ENCODE data around the gene BEND7.
"Not testable (repeated sequence)": the region's sequence is repeated elsewhere in the genome, so short reads cannot be mapped to it uniquely, and the experiment has no call there.

Gene BEND7, protein sequence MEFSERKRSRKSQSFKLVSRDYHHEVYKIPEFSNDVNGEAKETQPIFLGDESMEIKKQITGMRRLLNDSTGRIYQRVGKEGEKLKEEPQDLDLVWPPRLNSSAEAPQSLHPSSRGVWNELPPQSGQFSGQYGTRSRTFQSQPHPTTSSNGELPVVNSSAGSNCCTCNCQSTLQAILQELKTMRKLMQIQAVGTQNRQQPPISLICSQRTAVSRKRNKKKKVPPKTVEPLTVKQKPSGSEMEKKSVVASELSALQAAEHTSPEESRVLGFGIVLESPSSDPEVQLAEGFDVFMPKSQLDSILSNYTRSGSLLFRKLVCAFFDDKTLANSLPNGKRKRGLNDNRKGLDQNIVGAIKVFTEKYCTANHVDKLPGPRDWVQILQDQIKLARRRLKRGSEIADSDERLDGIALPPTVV

DNA sequence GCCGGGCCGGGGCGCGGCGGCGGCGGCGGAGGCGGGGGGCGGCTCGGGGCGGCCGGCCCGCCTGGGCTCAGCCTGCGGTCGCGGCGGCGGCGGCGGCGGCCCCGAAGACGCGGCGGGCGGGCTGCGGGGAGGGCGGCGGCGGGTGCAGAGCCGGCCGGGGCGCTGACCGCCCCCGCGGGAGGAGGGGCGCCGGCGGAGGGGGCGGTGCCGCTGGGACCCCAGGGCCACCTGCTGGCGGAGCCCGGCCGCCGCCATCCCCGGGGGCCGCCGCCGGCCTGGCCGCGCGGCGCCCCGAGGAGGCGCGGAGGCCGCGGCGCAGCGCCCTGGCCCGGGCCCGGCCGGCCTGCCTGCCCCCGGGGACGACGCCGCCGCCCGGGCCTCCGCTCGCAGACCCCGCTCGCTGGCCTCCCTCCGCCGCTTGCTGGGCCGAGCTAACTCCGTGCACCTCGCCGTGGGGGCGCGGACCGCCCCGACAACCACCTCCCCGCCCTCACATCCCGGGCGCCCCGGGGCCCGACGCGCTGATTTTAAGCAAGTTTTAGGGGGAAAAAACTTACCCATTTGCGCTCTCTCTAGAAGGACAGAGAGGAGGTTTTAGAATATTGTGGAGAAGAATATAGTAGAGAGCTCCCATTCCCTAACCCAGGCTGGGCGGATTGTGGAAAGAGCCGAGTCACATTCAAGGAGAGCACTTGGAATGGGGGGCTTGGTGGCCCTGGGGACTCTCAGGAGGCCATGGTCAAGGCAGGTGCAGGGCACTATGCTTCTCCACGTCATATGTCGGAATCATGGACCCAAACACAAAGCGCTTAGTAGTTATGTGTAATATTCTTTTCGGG lies at the start of gene BEND7:
TSS of gene BEND7 (minus strand) at position 140 of the 839 bp plus-strand sequence. CDS start 481 bp downstream, outside the sequence.
- no peak for DNase-seq

DNA sequence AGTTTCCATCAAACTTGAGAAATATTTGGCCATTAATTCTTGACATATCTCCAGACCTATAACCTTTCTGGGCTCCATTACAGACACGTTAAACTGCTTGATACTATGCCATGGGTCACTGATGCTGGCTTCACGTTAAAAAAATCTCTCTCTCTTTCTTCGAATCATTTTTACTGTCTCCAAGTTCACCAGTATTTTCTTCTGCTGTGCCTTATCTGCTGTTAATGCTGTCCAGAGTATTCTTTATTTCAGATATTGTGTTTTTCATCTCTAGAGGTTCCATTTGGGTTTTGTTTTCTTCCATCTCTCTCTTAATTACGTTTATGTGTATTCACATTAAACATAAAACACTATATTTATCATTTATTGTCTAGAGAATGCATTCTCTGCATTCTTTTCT lies 45.1 kb upstream of the BEND7 start:
- no peak for DNase-seq

DNA sequence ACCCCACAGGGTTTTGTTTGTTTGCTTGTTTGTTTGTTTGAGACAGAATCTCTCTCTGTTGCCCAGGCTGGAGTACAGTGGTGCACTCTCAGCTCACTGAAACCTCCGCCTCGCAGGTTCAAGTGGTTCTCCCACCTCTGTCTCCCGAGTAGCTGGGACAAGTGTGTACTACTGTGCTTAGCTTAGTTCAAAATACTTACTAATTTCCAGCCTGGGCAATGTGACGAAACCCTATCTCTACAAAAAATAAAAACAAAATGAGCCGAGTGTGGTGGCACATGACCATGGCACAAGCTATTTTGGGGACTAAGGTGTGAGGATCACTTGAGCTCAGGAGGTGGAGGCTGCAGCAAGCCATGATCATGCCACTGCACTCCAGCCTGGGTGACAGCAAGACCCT lies 42.7 kb upstream of the BEND7 start:
- DNase-seq = no peak

DNA sequence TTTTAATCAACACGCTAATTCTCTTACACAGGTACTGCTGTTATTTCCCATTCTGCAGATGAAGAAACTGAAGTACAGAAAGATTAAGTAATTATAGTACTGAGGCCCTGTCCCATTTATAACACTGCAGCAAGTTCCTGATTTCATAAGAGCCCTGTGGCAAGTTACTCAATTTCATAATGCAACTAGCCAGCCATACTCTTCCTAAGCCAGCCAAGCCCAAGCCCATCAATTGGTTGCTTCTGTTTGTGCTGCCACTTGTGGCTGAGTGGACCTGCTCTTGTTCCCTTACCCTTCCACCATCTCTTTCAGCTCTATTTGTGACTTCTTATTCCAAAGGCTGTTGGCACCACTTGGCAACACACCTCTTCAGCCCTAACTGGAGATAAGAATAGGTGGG lies 38.2 kb upstream of the BEND7 start:
- no peak for DNase-seq

DNA sequence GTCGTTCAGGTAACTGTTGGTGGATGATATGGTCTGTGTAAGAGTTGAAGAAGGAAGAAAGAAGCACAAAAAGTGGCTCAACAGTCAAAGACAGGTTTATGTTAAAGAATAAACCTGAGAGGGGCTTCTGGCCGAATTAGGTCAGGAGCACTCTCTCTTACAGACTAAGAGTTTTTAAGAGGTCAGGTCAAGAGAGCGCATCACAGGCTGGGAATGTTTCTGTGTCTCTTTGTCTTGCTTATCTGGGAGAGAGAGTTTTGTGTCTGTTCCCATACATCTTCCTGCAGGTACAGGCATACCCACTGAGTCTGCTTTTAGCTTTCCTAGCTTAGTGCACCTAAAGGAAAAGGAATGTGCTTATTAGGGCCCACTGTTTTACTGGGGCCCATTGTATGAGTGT lies 35.8 kb upstream of the BEND7 start:
- no peak for DNase-seq

DNA sequence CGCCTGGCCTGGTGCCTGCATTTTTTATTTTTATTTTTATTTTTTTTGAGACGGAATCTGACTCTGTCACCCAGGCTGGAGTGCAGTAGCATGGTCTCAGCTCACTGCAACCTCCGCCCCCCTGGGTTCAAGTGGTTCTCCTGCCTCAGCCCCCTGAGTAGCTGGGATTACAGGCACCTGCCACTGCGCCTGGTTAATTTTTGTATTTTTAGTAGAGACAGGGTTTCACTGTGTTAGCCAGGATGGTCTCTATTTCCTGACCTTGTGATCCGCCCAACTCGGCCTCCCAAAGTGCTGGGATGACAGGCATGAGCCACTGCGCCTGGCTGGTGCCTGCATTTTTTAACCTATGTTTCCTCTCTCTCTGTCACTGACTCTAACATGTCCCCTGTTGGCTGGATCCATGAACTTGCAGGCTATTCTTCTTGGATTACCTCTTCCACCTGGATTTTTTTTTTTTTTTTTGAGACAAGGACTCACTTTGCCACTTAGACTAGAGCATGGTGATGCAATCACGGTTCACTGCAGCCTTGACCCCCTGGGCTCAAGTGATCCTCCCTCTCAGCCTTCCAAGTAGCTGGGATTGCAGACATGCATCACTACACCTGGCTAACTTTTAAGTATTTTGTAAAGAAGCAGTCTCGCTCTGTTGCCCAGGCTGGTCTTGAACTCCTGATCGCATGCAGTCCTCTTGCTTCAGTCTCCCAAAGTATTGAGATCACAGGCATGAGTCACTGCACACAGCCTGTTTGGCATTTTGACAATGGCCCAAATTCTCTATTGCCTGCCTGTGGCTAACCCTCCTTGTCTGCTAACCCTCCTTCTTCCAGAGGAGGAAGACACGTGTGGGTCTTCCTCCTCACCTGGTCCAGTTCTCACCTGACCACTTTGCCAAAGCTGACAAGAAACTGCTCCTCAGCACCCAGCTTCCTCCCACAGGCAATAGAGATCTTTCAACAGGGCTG lies 34.9 kb upstream of the BEND7 start:
- no peak for DNase-seq

DNA sequence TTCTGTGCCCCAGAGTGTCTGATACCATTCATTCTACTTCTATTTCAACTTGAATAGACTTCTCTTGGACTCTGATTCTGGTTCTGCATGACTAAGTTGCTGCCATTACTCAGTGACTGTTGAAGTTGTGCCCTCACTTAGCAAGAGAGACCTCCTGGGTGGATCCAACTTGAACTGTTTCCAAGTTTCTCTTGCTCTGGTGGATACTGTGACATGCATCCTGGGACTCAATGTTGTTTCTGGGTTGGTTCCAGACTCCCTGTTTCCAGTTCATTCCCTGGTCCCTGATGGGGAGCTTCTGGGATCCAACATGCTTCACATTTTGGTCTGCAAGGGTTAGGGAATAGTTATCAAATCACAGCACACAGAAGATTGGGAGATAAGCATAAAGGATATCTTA lies 31.8 kb upstream of the BEND7 start:
- DNase-seq = no peak

DNA sequence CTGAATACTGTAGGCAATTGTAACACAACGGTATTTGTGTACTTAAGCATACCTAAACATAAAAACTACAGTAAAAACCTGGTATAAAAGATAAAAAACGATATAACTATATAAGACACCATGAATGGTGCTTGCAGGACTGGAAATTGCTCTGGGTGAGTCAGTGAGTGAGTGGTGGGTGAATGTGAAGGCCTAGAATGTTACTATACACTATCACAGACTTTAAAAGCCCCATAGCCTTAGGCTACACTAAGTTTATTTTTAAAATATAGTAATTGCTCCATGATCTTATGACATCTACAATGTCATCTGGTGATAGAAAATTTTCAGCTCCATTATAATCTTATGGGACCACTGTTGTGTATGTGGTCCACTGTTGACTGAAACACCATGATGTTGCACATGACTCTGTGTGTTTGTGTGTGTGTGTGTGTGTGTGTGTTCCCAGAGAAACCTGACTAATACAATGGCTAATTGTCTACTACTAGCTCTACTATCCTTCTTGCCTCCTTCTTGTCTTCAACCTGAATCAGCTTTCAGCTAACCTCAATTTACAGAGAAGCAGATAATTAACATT lies 30.4 kb upstream of the BEND7 start:
- no peak for DNase-seq

DNA sequence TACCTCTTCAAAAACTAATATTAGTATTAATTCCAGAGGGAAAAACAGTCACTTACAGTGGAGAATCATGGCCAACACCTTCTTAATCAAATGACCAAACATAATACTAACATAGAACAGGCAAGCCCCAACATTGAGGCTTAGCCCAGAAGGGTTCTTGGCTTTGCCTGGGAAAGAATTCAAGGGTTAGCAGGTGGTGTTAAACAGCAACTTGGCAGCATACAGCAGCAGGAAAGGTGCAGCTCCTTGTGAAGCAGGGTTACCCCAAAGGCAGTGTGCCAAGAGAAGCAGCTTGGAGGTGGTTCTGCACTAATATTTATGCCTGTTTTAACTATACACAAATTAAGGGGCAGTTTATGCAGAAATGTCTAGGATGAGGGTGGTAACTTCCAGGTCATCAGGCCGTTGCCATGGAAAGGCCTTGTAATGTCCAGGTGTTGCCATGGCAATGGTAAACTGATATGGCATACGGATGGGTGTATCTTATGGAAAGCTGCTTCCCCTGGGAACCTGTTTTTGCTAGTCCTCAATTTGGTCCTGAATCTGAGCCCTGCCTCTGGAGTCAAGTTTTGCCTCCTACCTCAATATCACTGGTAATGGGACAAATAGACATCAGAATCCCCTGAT lies 27.2 kb upstream of the BEND7 start:
- no peak for DNase-seq

DNA sequence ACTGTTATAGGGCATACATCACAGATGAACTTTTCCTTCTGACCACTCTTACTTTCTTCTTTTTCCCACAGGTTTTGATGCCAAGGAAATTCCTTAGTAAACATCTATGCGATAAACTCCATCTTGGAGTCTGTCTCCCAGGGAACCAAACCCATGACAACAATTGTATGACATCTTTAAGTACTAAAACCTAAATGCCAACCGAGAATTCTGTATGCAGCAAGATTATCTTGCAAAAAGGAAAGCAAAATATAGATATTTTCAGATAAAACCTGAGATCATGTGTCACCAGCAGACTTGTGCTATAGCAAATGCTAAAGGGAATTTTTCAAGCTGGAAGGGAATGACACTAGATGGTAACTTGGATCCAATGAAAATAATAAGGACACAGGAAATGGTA lies 22.0 kb upstream of the BEND7 start:
- DNase-seq = no peak

DNA sequence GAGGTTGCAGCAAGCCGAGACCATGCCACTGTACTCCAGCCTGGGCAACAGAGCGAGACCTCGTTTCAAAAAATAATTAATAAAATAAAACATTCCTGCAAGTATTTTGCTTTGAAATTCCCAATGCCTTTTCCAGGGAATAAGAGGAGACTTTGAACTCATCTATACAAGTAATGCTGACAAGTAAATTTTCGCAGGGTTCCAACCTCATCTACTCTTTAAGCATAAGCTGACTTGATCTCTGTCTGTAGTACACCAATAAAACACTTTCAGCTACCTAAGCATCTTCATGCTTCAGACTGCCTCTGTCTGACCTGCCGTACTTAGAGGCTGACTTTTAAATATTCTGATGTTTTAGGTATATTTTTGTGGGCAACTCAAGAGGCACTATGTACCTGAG lies 13.7 kb upstream of the BEND7 start:
- no peak for DNase-seq

DNA sequence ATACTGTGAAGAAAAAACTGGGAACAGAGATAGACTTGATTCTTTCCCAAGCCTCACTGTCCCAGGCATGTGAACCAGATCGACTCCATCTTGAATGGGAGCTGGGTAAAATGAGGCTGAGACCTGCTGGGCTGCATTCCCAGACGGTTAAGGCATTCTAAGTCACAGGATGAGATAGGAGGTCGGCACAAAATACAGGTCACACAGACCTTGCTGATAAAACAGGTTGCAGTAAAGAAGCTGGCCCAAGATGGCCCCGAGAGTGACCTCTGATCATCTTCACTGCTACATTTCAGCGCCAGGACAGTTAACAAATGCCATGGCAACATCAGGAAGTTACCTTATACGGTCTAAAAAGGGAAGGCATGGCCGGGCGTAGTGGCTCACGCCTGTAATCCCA lies 9.2 kb upstream of the BEND7 start:
- DNase-seq = not testable (repeated sequence)

DNA sequence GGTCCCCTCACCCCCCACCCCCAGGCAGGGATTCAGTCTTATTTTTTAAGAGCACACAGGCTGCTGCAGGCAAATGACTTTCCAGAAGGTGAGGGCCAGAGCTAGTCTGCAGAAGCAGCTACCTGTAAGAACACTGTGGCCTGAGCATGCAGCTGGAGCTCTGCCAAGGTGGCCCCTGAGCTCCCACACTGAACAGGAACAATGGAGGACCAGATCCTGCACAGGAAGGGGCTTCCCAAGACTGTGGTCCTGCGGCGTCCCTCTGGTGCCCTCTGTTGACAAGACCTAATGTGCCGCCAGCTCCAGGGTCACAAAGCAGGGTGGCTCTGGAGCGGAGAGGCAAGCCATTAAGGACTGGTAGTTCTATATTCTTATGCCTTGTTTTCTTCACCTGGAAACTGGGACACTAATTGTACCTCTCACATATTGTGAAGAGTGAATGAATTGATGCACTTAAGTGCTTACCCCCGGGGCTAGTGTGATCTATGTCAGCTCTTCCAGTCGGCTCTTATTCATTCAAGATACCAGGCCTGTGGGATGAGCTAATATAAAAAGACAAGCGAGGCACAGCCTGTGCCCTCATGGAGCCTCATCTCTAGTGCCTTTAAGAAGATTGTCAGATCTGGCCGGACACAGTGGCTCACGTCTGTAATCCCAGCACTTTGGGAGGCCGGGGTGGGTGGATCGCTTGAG lies 8.0 kb upstream of the BEND7 start:
- DNase-seq = no peak

DNA sequence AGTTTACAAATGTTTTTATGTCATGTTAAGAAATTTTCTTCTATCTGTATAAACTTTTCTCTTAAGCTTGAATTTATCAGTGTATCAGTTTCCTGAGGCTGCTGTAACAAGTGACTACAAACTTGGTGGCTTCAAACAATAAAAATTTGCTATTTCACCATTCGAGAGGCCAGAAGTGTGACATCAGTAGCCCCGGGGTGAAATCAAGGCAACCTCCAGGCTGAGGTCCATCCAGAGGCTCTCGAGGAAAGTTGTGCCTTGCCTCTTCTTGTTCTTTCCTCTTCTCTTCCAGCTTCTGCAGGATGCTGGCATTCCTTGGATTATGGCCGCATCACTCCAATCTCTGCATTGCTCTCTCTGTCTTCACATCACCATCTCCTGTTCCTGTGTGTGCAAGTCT lies 6.5 kb upstream of the BEND7 start:
- DNase-seq = no peak

DNA sequence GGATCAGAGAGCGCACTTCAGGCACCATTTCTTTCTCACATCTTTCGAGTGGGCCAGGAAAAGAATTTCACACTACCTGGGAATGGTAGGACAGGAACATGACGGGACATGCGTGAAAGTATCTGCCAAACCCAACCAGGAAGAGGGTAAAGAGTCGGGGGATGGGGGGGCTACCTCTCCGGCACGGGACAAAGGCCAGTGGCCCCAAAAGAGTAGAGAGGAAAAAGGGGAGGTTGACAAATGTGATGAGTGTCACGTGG lies 830 bp upstream of the BEND7 start:
- no peak for DNase-seq

DNA sequence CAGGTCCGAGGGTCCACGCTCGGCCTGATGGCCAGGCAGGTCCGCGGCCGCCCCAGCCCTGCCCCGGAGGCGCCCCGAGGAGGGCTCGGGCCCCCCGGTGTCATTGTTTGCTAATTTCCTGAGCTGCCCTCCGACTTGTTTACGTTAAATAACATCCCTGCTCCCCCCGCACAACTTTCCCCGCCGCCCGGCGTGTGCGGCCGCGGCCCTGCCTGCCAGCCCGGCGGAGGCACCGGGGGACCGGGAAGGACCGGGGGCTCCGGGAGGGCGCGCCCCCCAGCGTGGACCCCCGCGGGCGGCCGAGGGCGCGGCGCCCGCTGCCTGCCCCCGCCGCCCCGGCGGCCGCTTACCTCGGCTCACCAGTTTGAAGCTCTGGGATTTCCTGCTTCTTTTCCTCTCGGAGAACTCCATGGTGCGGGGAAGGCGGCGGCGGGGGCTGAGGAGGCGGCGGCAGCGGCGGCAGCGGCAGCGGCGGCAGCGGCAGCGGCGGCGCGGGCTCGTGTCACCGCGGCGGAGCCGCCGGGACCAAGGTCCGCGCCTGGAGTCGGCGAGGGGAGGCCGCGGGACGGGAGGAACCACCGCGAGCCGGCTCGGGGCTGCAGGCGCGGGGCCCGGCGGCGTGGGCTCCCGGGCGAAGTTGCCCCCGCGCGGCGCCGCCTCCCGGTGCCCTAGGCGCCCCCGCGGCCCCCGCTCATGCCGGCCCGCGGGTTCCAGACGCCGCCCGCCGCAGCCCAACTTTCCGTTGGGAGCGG lies 515 bp downstream of the BEND7 start:
- DNase-seq = no peak

DNA sequence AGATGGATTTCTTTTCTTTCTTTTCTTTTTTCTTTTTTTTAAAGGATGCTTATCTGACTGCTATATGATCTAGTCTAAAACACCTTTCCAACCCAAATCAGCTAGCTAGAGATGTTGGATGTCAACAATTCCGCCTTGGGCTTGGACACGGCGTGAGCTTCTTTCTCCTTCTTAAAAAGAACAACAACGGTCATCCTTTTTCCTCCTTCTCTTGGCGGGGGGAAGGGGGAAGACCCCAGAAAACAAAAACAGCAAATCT lies 1.0 kb downstream of the BEND7 start:
- DNase-seq = no peak

DNA sequence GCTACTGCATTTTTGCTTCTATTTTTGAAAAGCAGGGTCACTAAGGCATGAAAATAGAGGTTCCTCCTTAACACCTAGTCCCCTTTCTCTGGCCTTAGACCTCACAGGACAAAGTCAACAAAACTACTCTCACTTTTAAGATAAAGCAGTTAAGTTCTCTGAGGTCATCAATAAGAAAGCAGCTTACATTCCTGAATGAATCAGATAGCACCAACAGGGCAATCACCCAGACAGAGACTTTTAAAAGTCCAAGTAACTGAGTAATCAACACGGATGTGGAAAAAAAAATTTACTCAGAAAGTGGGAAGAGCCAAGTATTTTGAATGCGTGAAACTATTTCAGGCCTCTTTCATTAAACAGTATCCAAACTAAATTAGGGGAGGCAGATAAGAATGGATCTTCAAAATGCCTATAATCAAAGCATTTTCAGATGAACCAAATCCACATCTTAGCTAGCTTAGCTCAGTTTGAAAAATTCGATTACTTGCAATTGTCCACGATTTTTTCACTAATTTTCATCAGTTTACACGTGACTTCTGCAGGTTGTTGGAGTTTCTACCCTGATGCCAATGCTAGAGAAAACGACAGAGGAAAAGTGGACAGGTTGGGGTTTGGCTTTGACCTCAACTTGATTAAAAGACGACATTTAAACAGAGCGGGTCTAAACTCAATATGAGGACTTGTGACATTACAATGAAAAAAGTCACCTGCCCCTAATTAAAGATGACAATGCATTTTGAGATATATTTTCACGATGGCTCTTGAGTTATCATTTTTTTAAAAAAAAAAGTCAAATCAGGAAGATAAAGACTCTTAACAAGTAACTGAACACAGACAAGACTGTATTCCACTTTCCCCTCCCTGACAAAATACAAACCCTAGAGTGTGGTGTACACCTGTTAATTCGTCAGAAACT lies 1.6 kb downstream of the BEND7 start:
- no peak for DNase-seq

DNA sequence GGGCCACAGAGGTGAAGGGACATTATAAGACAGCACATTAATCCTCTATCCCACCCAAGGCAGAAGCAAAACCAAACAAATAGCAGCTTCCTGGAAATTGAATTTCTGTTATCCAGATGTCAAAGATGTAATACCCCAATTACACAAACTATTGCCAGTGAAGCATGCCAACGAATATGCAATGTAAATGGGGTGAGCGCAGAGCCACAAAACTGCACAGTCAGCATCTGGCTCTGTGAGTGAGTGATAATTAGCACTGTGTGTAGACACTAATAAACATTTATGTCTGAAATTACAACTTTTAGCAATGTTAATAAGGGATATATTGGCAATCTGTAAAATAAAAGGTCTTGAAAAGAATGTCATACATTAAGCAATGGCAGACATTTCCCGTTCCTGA lies 3.2 kb downstream of the BEND7 start:
- DNase-seq = no peak

DNA sequence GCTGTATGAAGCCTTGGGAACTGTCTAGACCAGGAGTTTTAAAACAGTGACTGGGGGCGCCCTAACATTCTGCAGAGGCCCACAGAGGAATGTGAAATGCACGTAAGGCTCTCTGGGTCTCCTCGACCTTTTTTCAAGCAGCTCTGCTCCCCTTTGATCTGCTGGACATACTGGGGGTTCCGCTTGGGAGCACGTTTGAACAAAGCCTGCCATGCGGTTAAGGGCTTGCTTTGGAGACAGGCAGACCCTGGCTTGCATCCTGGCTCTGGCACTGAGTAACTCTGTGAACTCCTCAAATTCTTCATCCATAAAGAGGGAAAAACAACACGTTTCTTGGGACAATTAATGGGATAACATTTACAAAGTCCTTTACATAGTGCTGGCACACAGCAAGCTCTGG lies 7.8 kb downstream of the BEND7 start:
- DNase-seq = no peak
